HEK293 (cell line): ENCODE results near the gene ARHGAP1.

ENCODE experiments used
- CTCF ChIA-PET: fragments of 350-600 bp; formaldehyde crosslinking; extraction: SDS; loops from one replicate; lab custom pipeline; 2021; ENCODE audit warnings: antibody characterized with exemption; lab: Yijun Ruan, JAX
- POLR2A ChIA-PET: fragments of 300-600 bp; formaldehyde crosslinking; extraction: SDS; loops from one replicate; lab custom pipeline; 2020; ENCODE audit warnings: antibody characterized with exemption, inconsistent platforms; lab: Yijun Ruan, JAX
- H3K27ac ChIP-seq: fragments of 200-500 bp; sonication (Bioruptor generic); 2 replicates; pipeline ENCODE4 v1.5.1; 2014; ENCODE audit warnings: low read depth, low read length, control low read depth, inconsistent platforms; ENCODE audit errors: extremely low read depth
- H3K36me3 ChIP-seq, 2 experiments: fragments of 200-500 bp in 1 of 2; sonication (Bioruptor generic) in 1 of 2; 1 replicate in 1 of 2; 2 replicates in 1 of 2; pipeline ENCODE4 v1.5.1; 2014 to 2017; ENCODE audit warnings: inconsistent platforms in 2 of 2, low read length in 2 of 2; ENCODE audit not compliant: control insufficient read depth in 2 of 2, insufficient read depth in 1 of 2
- H3K4me1 ChIP-seq: fragments of 200-500 bp; sonication (Bioruptor generic); 2 replicates; pipeline ENCODE4 v1.5.1; 2014; ENCODE audit warnings: mild to moderate bottlenecking, low read length, inconsistent platforms; ENCODE audit not compliant: control insufficient read depth, insufficient read depth
- H3K4me3 ChIP-seq: 2 replicates; pipeline ENCODE4 v1.5.1; 2011; ENCODE audit warnings: low read depth, mild to moderate bottlenecking, control low read depth, low read length, moderate library complexity
- H3K9me3 ChIP-seq: fragments of 200-500 bp; sonication (Bioruptor generic); 2 replicates; pipeline ENCODE4 v1.5.1; 2014; ENCODE audit warnings: low read depth, low read length, inconsistent platforms; ENCODE audit not compliant: control insufficient read depth, insufficient read depth
- AEBP2 ChIP-seq: fragments of 450-650 bp; formaldehyde crosslinking; IDR thresholded peaks from 2 replicates; pipeline ENCODE4 v1.5.1; 2016; ENCODE audit warnings: missing biosample characterization, missing genetic modification characterization, borderline replicate concordance
- GLI4 ChIP-seq: fragments of 450-650 bp; formaldehyde crosslinking; IDR thresholded peaks from 2 replicates; pipeline ENCODE4 v1.5.1; 2016; ENCODE audit warnings: missing biosample characterization, missing genetic modification characterization
- KLF16 ChIP-seq: fragments of 450-650 bp; formaldehyde crosslinking; IDR thresholded peaks from 2 replicates; pipeline ENCODE4 v1.5.1; 2017; ENCODE audit warnings: missing biosample characterization, missing genetic modification characterization
- PRDM4 ChIP-seq: fragments of 450-650 bp; formaldehyde crosslinking; IDR thresholded peaks from 2 replicates; pipeline ENCODE4 v1.5.1; 2017; ENCODE audit warnings: missing biosample characterization, missing genetic modification characterization
- SALL2 ChIP-seq: fragments of 450-650 bp; formaldehyde crosslinking; IDR thresholded peaks from 2 replicates; pipeline ENCODE4 v1.5.0; 2017; ENCODE audit warnings: missing biosample characterization, mild to moderate bottlenecking, missing genetic modification characterization, borderline replicate concordance
- SCRT1 ChIP-seq: fragments of 450-650 bp; formaldehyde crosslinking; IDR thresholded peaks from 2 replicates; pipeline ENCODE4 v1.5.1; 2016; ENCODE audit warnings: missing biosample characterization, missing genetic modification characterization, borderline replicate concordance
- ZBTB20 ChIP-seq: fragments of 450-650 bp; formaldehyde crosslinking; IDR thresholded peaks from 2 replicates; pipeline ENCODE4 v1.5.1; 2016; ENCODE audit warnings: missing biosample characterization, missing genetic modification characterization
- ZEB2 ChIP-seq: fragments of 450-650 bp; formaldehyde crosslinking; IDR thresholded peaks from 2 replicates; pipeline ENCODE4 v1.5.1; 2016; ENCODE audit warnings: missing biosample characterization, missing genetic modification characterization
- ZFHX2 ChIP-seq: fragments of 450-650 bp; formaldehyde crosslinking; conservative IDR thresholded peaks from 2 replicates; pipeline ENCODE4 v1.5.1; 2016; ENCODE audit warnings: missing biosample characterization, missing genetic modification characterization
- ZNF133 ChIP-seq: fragments of 450-650 bp; formaldehyde crosslinking; IDR thresholded peaks from 2 replicates; pipeline ENCODE4 v1.5.1; 2016; ENCODE audit warnings: missing biosample characterization, missing genetic modification characterization
- ZNF138 ChIP-seq: fragments of 450-650 bp; formaldehyde crosslinking; IDR thresholded peaks from 2 replicates; pipeline ENCODE4 v1.5.1; 2016; ENCODE audit warnings: missing biosample characterization, missing genetic modification characterization, borderline replicate concordance
- ZNF18 ChIP-seq: fragments of 450-650 bp; formaldehyde crosslinking; IDR thresholded peaks from 2 replicates; pipeline ENCODE4 v1.5.1; 2016; ENCODE audit warnings: missing biosample characterization, missing genetic modification characterization
- ZNF2 ChIP-seq: fragments of 450-650 bp; formaldehyde crosslinking; IDR thresholded peaks from 2 replicates; pipeline ENCODE4 v1.5.1; 2016; ENCODE audit warnings: missing biosample characterization, missing genetic modification characterization
- ZNF214 ChIP-seq: fragments of 450-650 bp; formaldehyde crosslinking; IDR thresholded peaks from 2 replicates; pipeline ENCODE4 v1.5.1; 2017; ENCODE audit warnings: missing biosample characterization, mild to moderate bottlenecking, missing genetic modification characterization, borderline replicate concordance
- ZNF223 ChIP-seq: fragments of 450-650 bp; formaldehyde crosslinking; IDR thresholded peaks from 2 replicates; pipeline ENCODE4 v1.5.1; 2016; ENCODE audit warnings: missing biosample characterization, missing genetic modification characterization
- ZNF266 ChIP-seq: fragments of 450-650 bp; formaldehyde crosslinking; IDR thresholded peaks from 2 replicates; pipeline ENCODE4 v1.5.1; 2016; ENCODE audit warnings: missing biosample characterization, missing genetic modification characterization, low read depth
- ZNF341 ChIP-seq: fragments of 450-650 bp; formaldehyde crosslinking; IDR thresholded peaks from 2 replicates; pipeline ENCODE4; 2016; ENCODE audit warnings: low read depth, missing biosample characterization, missing genetic modification characterization
- ZNF37A ChIP-seq: fragments of 450-650 bp; IDR thresholded peaks from 2 replicates; pipeline ENCODE4 v1.5.1; 2018; ENCODE audit warnings: missing biosample characterization, missing genetic modification characterization
- ZNF404 ChIP-seq: fragments of 450-650 bp; formaldehyde crosslinking; IDR thresholded peaks from 2 replicates; pipeline ENCODE4 v1.5.1; 2017; ENCODE audit warnings: missing biosample characterization, missing genetic modification characterization
- ZNF513 ChIP-seq: fragments of 450-650 bp; IDR thresholded peaks from 2 replicates; pipeline ENCODE4 v1.5.1; 2018; ENCODE audit warnings: missing biosample characterization, missing genetic modification characterization
- ZNF514 ChIP-seq: fragments of 450-650 bp; formaldehyde crosslinking; IDR thresholded peaks from 2 replicates; pipeline ENCODE4 v1.5.1; 2016; ENCODE audit warnings: missing biosample characterization, missing genetic modification characterization
- ZNF558 ChIP-seq: fragments of 450-650 bp; formaldehyde crosslinking; IDR thresholded peaks from 2 replicates; pipeline ENCODE4 v1.5.1; 2016; ENCODE audit warnings: missing biosample characterization, missing genetic modification characterization
- ZNF571 ChIP-seq: fragments of 450-650 bp; formaldehyde crosslinking; IDR thresholded peaks from 2 replicates; pipeline ENCODE4 v1.5.0; 2017; ENCODE audit warnings: missing biosample characterization, missing genetic modification characterization
- ZNF654 ChIP-seq: fragments of 450-650 bp; formaldehyde crosslinking; IDR thresholded peaks from 2 replicates; pipeline ENCODE4 v1.5.1; 2016; ENCODE audit warnings: low read depth, missing biosample characterization, missing genetic modification characterization
- ZNF677 ChIP-seq: fragments of 450-650 bp; IDR thresholded peaks from 2 replicates; pipeline ENCODE4 v1.5.0; 2018; ENCODE audit warnings: missing biosample characterization, mild to moderate bottlenecking, missing genetic modification characterization, moderate library complexity
- ZNF776 ChIP-seq: fragments of 450-650 bp; formaldehyde crosslinking; IDR thresholded peaks from 2 replicates; pipeline ENCODE4 v1.5.0; 2017; ENCODE audit warnings: missing biosample characterization, missing genetic modification characterization, borderline replicate concordance
- ZSCAN16 ChIP-seq: fragments of 450-650 bp; formaldehyde crosslinking; IDR thresholded peaks from 2 replicates; pipeline ENCODE4 v1.5.1; 2016; ENCODE audit warnings: missing biosample characterization, missing genetic modification characterization
- TF ChIP-seq, protein P1 (sequence below): fragments of 450-650 bp; formaldehyde crosslinking; IDR thresholded peaks from 2 replicates; pipeline ENCODE4 v1.5.1; 2016; ENCODE audit warnings: missing biosample characterization, missing genetic modification characterization

The ARHGAP1 gene

GRCh38 chr11:46680164-46680760, 20.2 kb downstream of the ARHGAP1 start:
- Histone ChIP-seq H3K4me3 (no peak overlapping the region), H3K4me1 (no peaks in the 10 kb centered on the region), H3K27ac (no peak overlapping the region), H3K36me3 (peaks cover 0 to 44% of the 10 kb centered on the region in 2 experiments; a peak in 2 of 3 replicates), H3K9me3 (no peaks in the 10 kb centered on the region)
- CTCF ChIA-PET: no interaction called here
- POLR2A ChIA-PET: no interaction called here
- no peak for TF ChIP-seq ZNF2 (tag by site-specific recombination)
- no peak for TF ChIP-seq ZNF513
- no peak for TF ChIP-seq GLI4 (tag by site-specific recombination)
- TF ChIP-seq ZNF514 (tag by site-specific recombination): no peak
- TF ChIP-seq ZBTB20 (tag by site-specific recombination): no peak
- TF ChIP-seq ZNF654 (tag by site-specific recombination): no peak
- no peak for TF ChIP-seq ZNF558
- no peak for TF ChIP-seq ZEB2 (tag by site-specific recombination)
- TF ChIP-seq SCRT1 (tag by site-specific recombination): no peak
- no peak for TF ChIP-seq ZNF18
- TF ChIP-seq ZNF37A (tag by site-specific recombination): no peak
- no peak for TF ChIP-seq ZNF133 (tag by site-specific recombination)
- TF ChIP-seq ZFHX2 (tag by site-specific recombination): no peak
- TF ChIP-seq ZNF677: no peak
- TF ChIP-seq AEBP2 (tag by site-specific recombination): no peak
- no peak for TF ChIP-seq ZNF341 (tag by site-specific recombination)
- no peak for TF ChIP-seq ZNF571 (tag by site-specific recombination)
- no peak for TF ChIP-seq SALL2 (tag by site-specific recombination)
- no peak for TF ChIP-seq ZNF223 (tag by site-specific recombination)

DNA sequence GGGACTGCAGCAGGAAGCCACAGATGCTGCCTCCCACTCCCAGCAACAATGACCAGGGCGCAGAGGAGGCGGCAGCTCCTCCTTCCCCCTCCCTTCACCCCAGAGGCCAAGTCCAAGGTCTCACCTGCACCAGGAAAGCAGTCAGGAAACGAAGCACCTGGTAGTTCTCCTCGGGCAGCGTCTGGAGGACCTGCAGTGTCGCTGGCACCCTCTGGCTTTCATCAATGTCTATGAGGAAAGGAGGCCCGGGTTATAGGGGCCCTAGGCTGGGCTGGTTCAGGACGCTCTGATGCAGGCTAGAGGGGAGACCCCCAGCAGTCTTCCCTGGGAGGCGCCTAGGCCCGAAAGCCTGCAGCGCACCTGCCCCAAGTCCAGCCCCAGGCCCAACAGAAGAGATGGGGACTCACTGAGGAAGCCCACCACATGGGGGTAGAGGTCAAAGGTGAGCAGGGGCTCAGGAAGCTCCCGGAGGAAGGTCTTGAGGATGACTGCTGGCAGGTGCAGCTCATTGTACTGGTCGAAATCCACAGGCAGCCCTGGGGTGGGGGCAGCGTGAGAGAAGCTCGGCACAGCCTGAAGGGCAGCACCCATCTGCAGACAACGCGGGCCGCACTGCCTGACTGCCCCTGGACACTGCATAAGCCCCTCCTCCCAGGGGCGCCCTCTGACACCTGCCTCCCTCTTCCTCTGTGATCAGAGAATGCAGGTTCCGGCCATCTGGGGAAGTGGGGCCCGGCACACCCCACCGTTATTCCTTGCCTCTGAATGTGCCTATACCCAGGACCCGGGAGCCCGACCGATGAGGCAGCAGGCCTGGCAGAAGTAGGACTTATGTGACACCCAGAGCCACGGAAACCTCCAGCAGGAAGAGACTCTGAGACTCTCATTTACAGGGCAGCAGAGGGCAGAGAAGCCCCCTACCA, 20.9 kb downstream of the ARHGAP1 start:
- CTCF ChIA-PET: no interaction called here
- H3K9me3 ChIP-seq: no peaks in the 10 kb centered on the region
- H3K4me1 ChIP-seq: no peaks in the 10 kb centered on the region
- peaks cover 0 to 44% of the 10 kb centered on the region in 2 experiments; a peak in 1 of 3 replicates for H3K36me3 ChIP-seq
- no peak overlapping the region for H3K4me3 ChIP-seq
- POLR2A ChIA-PET: no interaction called here
- H3K27ac ChIP-seq: no peak overlapping the region
- TF ChIP-seq ZNF776 (tag by site-specific recombination) (no peak), ZSCAN16 (tag by site-specific recombination) (no peak), PRDM4 (tag by site-specific recombination) (no peak), ZNF138 (no peak), ZNF214 (tag by site-specific recombination) (no peak), ZNF266 (tag by site-specific recombination) (no peak), ZNF404 (tag by site-specific recombination) (no peak), KLF16 (no peak)
- TF ChIP-seq, protein P1, sequence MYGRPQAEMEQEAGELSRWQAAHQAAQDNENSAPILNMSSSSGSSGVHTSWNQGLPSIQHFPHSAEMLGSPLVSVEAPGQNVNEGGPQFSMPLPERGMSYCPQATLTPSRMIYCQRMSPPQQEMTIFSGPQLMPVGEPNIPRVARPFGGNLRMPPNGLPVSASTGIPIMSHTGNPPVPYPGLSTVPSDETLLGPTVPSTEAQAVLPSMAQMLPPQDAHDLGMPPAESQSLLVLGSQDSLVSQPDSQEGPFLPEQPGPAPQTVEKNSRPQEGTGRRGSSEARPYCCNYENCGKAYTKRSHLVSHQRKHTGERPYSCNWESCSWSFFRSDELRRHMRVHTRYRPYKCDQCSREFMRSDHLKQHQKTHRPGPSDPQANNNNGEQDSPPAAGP (tag by site-specific recombination): no peak
